HG03095 (cell line): ENCODE results near the gene OR6X1.

ENCODE experiments used
- ATAC-seq: cut with Tn5 transposase; IDR thresholded peaks from one replicate; pipeline ENCODE4 v1.9.1; 2021; ENCODE audit warnings: moderate library complexity; ENCODE audit not compliant: unreplicated experiment

Gene OR6X1

DNA sequence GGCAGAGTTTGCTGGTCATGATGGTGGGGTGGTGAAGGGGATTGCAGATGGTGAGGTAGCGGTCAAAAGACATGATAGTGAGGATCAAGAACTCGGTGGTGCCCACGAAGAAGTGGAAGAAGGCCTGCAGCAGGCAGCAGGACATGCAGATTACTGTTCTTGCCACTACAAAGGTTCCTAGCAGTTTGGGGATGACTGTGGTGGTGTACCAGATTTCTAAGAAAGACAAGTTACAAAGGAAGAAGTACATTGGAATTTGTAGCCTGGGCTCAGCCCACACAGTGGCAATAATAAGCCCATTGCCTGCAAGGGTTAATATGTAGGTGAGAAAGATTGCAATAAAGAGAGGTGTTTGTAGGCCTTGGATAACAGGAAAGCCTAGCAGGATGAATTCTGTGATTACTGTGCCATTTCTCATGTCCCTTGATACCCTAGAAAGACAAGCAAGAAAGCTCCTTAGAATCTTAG, at the start of gene OR6X1:
TSS of gene OR6X1 (minus strand) at position 418 of the 468 bp plus-strand sequence. CDS start at position 418, 0 bp downstream.
- no peak for ATAC-seq

- no peak for ATAC-seq
These were observed 47.4 kb upstream of the OR6X1 start for GRCh38 chr11:123801765-123802164.

GRCh38 chr11:123800036-123800435, 45.7 kb upstream of the OR6X1 start:
- ATAC-seq: no peak

DNA sequence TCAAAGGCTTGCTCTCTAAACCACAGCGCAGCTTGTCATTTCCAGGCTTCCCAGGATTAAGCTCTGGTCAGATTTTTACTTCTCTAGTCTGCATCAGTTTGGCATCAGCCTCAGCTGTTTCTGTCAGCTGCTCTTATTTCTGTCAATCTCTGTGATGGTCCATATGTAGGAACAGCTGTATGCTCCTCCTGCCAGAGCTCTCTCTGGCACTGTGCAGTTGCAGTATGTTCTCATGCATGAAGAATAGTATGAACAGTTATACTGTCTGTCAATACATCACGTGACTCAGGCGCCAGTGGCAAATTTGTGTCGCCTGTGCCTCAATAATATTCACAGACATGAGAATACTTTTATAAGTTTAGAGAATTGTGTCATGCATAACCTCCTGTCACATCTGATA, 45.1 kb upstream of the OR6X1 start:
- ATAC-seq: no peak

- ATAC-seq: no peak
These were observed 44.4 kb upstream of the OR6X1 start for GRCh38 chr11:123798513-123799252.

DNA sequence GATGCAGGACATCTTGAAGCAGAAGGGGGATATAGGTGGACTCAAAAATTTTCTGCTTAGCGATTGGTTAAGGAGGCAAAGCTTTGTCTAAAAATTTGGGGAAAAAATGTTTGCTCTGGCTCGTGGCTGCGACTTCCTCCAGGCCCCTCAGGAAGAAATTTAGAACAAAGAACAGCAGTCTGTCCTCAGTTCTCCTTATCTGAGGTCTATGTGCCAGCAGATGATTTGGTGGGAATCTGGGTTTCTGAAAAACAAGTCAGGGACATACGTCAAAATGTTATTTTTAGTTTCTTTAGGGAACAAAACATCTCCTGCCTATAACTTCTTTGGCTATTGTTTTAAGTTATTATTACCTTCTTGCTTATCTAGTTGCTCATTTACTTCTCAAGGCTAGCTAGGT, 43.8 kb upstream of the OR6X1 start:
- no peak for ATAC-seq

DNA sequence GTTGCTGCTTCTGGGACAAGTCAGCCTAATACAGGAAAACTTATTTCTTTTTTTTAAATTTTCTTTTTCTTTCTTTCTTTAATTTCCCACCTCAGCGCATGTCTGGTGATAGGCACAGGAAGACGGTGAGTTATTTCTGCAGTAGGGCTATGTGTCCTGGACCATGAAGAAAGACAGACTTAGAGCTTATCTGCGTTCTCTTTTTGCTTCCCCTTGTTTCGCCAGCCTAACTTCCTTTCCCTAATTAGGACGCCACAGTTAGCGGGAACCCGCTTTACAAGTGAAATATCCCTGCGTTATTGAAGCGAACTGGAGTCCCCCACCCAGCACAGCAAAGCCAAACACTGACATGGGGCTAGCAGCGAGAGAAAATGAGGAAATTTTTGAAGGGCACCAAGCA, 43.2 kb upstream of the OR6X1 start:
- no peak for ATAC-seq

- ATAC-seq: no peak
These were observed 42.8 kb upstream of the OR6X1 start for GRCh38 chr11:123797114-123797513.

DNA sequence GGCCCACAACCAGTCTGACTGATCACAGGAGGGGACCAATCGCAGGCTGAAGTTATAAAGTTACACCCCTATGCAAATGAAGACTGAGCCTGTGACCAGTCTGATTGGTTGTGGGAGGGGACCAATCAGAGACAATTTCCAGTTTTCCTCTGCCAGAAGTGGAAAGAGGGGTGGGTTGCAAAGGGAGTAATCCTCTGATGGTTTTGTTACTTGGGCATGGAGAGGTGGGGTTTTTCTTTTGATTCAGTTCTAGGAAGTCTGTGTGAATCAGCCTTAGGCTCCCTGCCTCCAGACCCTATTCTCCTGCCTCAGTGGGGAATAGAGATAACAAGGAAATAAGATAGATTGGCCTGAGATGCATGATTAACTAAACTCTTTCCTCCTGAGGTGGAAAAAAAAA, 41.9 kb upstream of the OR6X1 start:
- no peak for ATAC-seq

DNA sequence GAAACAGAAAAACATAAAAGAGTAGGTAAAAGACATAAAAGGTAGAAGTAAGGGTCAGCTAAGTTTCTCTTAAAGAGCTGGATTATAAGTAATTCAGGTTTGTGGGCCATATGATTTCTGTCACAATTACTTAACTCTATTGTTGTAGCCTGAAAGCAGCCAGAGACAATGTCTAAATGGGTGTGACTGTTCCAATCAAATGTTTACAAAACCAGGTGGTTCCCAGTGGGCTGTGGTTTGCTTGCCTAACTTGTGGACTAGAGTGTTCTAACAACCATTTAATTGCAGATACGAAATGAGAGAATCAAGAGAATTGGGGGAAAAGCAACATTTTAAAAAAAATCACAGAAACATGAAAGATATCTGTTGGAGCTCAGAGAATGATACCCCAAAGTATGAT, 29.2 kb upstream of the OR6X1 start:
- no peak for ATAC-seq

DNA sequence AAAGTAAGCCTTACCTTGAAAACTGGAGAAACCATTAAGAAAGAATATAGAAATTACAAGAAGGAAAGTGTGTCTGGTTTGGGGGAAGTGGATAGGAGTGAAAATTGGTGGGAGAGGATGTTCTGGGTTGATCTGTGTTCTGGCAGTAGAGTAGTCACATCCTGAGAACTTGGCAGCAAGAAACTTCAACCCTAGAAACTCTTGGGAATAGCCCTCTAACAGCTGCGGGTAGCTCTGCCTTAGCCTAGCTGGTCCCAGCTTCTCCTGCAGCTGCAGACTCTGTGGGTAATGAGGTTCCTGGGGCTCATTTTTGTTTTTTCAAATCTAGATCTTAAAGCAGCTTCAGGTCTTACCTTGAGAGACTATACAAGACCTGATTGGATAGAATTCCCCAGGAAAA, 24.2 kb upstream of the OR6X1 start:
- ATAC-seq: no peak

DNA sequence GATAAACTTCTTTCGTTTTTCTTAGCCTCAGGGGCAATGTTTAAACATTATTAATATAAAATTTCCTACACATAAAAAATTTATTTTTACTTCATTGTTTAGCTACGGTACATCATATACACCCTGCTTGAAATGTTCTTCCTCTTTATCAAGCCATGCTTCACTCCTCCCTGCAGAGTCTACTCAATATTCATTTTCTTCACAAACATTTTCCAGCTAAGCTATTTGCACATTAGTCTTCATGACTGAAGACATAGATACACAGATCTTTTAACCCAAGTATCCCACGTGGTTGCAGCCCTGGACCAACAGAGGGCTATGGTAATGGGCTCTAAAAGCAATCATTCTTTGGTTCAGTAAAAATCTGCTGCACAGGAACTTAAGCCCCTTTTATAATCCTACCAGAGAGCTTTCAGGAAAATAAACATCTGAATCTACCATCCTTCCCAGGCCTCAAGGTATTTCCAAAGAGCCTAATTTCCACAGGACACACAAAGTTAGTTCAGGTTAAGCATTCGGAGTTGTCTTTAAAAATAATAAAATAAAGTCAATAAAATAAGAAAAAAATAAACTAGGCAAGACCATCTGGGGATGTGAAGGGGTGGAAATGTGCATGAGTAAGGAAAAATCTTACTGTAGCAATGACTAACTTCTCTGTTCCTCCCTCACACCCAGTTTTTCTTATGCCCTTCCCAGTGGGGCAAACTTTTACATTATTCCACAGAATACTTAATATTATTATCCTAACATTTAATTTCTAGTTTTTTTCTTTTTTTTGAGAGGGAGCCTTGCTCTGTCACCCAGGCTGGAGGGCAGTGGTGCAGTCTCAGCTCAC, 21.6 kb upstream of the OR6X1 start:
- no peak for ATAC-seq

GRCh38 chr11:123775289-123775688, 21.0 kb upstream of the OR6X1 start:
- no peak for ATAC-seq

GRCh38 chr11:123773959-123774358, 19.6 kb upstream of the OR6X1 start:
- ATAC-seq: no peak

DNA sequence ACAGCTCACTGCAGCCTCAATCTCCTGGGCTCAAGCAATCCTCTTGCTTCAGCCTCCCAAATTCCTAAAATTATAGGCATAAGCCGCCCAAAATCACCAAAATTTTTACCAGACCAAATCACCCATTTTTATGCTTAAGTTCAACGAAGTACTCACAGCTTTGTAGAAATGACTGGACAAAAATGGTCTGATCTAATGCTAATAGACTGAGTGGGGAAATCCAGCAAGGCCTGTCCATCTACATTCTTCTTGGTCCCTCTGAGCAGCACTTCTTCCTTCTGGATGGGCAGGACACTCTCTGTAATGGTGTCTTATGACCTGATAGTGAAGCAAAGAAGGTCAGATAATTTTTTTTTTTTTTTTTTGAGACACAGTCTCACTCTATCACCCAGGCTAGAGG, 18.7 kb upstream of the OR6X1 start:
- no peak for ATAC-seq

DNA sequence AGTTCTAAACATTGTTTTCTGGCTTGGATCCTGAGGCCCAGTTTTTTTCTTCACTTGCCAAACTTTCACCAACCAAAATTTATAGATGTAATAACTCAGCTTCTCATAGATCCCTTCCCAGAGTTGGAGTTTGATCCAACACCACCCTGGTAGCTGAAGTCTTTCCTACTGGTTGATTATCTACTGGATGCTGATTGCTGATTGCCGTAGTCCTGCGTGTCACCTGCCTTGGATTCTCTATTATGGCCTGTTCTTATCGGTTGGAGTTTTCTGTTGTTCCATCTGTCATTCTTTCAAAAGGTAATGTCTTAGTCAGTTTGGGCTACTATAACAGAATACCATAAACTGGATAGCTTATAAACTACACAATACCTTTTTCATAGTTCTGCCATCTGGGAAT, 17.3 kb upstream of the OR6X1 start:
- no peak for ATAC-seq

- no peak for ATAC-seq
These were observed 16.4 kb upstream of the OR6X1 start for GRCh38 chr11:123770712-123771111.

- no peak for ATAC-seq
These were observed 11.3 kb upstream of the OR6X1 start for GRCh38 chr11:123765601-123766000.

GRCh38 chr11:123762422-123762821, 8.1 kb upstream of the OR6X1 start:
- ATAC-seq: no peak

- peak; percentile 89 for ATAC-seq
These were observed 6.6 kb upstream of the OR6X1 start for GRCh38 chr11:123760894-123761293.

DNA sequence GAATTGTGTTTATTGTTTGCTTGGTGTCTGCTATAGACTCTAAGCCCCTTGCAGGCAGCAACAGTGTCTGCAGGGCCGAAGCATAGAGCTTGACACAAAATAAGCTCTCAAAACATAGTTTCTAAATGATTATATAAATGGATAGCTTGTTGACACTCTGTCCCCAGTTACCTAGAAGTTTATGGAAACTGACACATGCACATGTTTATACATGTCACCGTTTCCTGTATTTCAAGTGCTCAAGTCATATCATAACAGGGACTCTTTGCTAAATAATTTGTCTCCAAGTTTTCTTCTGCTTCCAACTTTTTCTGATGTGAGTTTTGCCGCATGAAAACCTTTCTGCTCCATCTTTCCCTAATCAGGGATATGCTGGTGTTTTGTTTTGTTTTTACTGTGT, 3.7 kb upstream of the OR6X1 start:
- ATAC-seq: no peak

- no peak for ATAC-seq
These were observed 1.5 kb upstream of the OR6X1 start for GRCh38 chr11:123755813-123756212.
